K562 (cell line): Measurements from ENCODE around the gene ADGRB3. TPM values are rescaled to one million over a fixed set of nuclear protein-coding genes. Genes with fewer than 3 reads are reported as not detected.

Source experiments
- ATAC-seq: fragments of 200-7000 bp; cut with Tn5 transposase; 3 replicates; pipeline ENCODE4 v1.9.1; 2020; ENCODE audit warnings: moderate library complexity
- BruUV-seq: library from RNA; stranded (reverse); fragments of 400-500 nt; replicated peaks from 2 replicates; lab custom pipeline; 2021; lab: Mats Ljungman, UMichigan
- CTCF ChIA-PET: fragments of 300-600 bp; formaldehyde crosslinking; extraction: SDS; loops from one replicate; lab custom pipeline; 2021; ENCODE audit warnings: low intra/inter-chr PET ratio; lab: Yijun Ruan, JAX
- POLR2A ChIA-PET: fragments of 300-600, 350-650 bp; sonication (Branson Sonifier 250); formaldehyde crosslinking; extraction: SDS; loops from one replicate; lab custom pipeline; 2021; ENCODE audit warnings: antibody characterized with exemption, inconsistent platforms; lab: Yijun Ruan, JAX
- DNase-seq, 4 experiments: peaks; one replicate each; pipeline versions ENCODE4 v3.0.0 to v3.0.0-alpha.2; 2011 to 2018; ENCODE audit warnings: low spot score in 3 of 4, mixed read lengths in 3 of 4; ENCODE audit errors: extremely low read depth in 1 of 4
- FAIRE-seq: peaks from 2 replicates; lab custom pipeline; 2011; peaks lifted over from hg19 to GRCh38; lab: Jason Lieb, UNC
- H2AFZ ChIP-seq: 2 replicates; pipeline ENCODE4 v1.6.0; 2011; ENCODE audit warnings: low read depth, low read length, control low read depth, inconsistent platforms
- H3K27ac ChIP-seq: fragments of 200-600 bp; 3 replicates; pipeline ENCODE4 v1.8.0; 2011; ENCODE audit warnings: low read depth, mild to moderate bottlenecking, control low read depth, inconsistent platforms, low read length, moderate library complexity, mixed read lengths; ENCODE audit errors: extremely low read depth
- H3K27me3 ChIP-seq, 2 experiments: fragments of 300-600 bp in 1 of 2; 2 replicates in 1 of 2; 3 replicates in 1 of 2; pipeline versions ENCODE4 v1.6.0 to v1.8.0; 2011; ENCODE audit warnings: inconsistent platforms in 2 of 2, low read length in 2 of 2, mild to moderate bottlenecking in 1 of 2, mixed read lengths in 1 of 2, moderate library complexity in 1 of 2; ENCODE audit not compliant: control insufficient read depth in 2 of 2, insufficient read depth in 2 of 2
- H3K36me3 ChIP-seq: fragments of 300-600 bp; 3 replicates; pipeline ENCODE4 v1.8.0; 2011; ENCODE audit warnings: mild to moderate bottlenecking, low read length, inconsistent platforms; ENCODE audit not compliant: control insufficient read depth, insufficient read depth
- H3K4me1 ChIP-seq, 2 experiments: fragments of 200-600 bp in 1 of 2; replicated peaks in 1 of 2; 2 replicates in 1 of 2; 3 replicates in 1 of 2; pipeline versions ENCODE4 v1.5.1 to v1.8.0; 2011; ENCODE audit warnings: inconsistent platforms in 2 of 2, low read length in 2 of 2, mild to moderate bottlenecking in 1 of 2, mixed read lengths in 1 of 2, moderate library complexity in 1 of 2; ENCODE audit not compliant: control insufficient read depth in 2 of 2, insufficient read depth in 2 of 2
- H3K4me2 ChIP-seq: 2 replicates; pipeline ENCODE4 v1.6.1; 2011; ENCODE audit warnings: low read length, control low read depth, inconsistent platforms, mixed read lengths; ENCODE audit not compliant: insufficient read depth
- H3K4me3 ChIP-seq: fragments of 200-600 bp; sonication (generic), shearing (Covaris generic); 2 replicates; pipeline ENCODE4 v1.5.1; 2016; ENCODE audit warnings: control low read depth, inconsistent platforms
- H3K79me2 ChIP-seq: fragments of 200-600 bp; 3 replicates; pipeline ENCODE4 v1.8.0; 2011; ENCODE audit warnings: low read length, inconsistent platforms; ENCODE audit not compliant: control insufficient read depth, insufficient read depth
- H3K9ac ChIP-seq, 2 experiments: 2 replicates each; pipeline versions ENCODE4 v1.6.0 to v1.6.1; 2011; ENCODE audit warnings: low read depth in 2 of 2, low read length in 2 of 2, control low read depth in 1 of 2, inconsistent platforms in 1 of 2, mild to moderate bottlenecking in 1 of 2, mixed read lengths in 1 of 2; ENCODE audit not compliant: insufficient read depth in 1 of 2
- H3K9me1 ChIP-seq: one replicate; pipeline ENCODE4 v1.6.0; 2011; ENCODE audit warnings: inconsistent platforms, mild to moderate bottlenecking, low read length, moderate library complexity; ENCODE audit not compliant: control insufficient read depth, insufficient read depth
- H3K9me3 ChIP-seq: replicated peaks from 2 replicates; pipeline ENCODE4 v1.5.1; 2011; ENCODE audit warnings: low read depth, low read length, inconsistent platforms; ENCODE audit not compliant: control insufficient read depth, insufficient read depth
- H4K20me1 ChIP-seq: replicated peaks from 2 replicates; pipeline ENCODE4 v1.6.1; 2011; ENCODE audit warnings: low read length, inconsistent platforms, mixed read lengths; ENCODE audit not compliant: control insufficient read depth, insufficient read depth
- C11orf30 ChIP-seq: fragments of 450-650 bp; IDR thresholded peaks from 2 replicates; pipeline ENCODE4 v1.6.1; 2016; ENCODE audit warnings: low read depth, mild to moderate bottlenecking
- FOXK2 ChIP-seq, 2 experiments: fragments of 450-650 bp; IDR thresholded peaks in 1 of 2; conservative IDR thresholded peaks in 1 of 2; 2 replicates each; pipeline ENCODE4 v1.6.1; 2016; ENCODE audit warnings: low read depth in 2 of 2, mild to moderate bottlenecking in 1 of 2
- HNRNPL ChIP-seq: fragments of 200-400 bp; formaldehyde crosslinking; IDR thresholded peaks from 2 replicates; pipeline ENCODE4 v1.6.1; 2017; ENCODE audit warnings: low read depth, mild to moderate bottlenecking, low read length
- MAFG ChIP-seq: fragments of 450-650 bp; conservative IDR thresholded peaks from 2 replicates; pipeline ENCODE4 v1.6.1; 2016; ENCODE audit warnings: missing genetic modification characterization, missing compliant biosample characterization
- MNT ChIP-seq, 2 experiments: fragments of 450-650 bp; conservative IDR thresholded peaks; 2 replicates each; pipeline ENCODE4 v1.6.1; 2017; ENCODE audit warnings: mild to moderate bottlenecking in 2 of 2, moderate library complexity in 2 of 2
- RAD51 ChIP-seq: fragments of 450-650 bp; IDR thresholded peaks from 2 replicates; pipeline ENCODE4 v1.7.1; 2016; ENCODE audit warnings: low read depth, mild to moderate bottlenecking, borderline replicate concordance
- RBM14 ChIP-seq: fragments of 200-400 bp; formaldehyde crosslinking; IDR thresholded peaks from 2 replicates; pipeline ENCODE4 v1.6.1; 2018; ENCODE audit warnings: low read depth, mild to moderate bottlenecking, low read length, moderate library complexity, borderline replicate concordance; ENCODE audit not compliant: insufficient read depth
- SFPQ ChIP-seq: fragments of 200-400 bp; formaldehyde crosslinking; IDR thresholded peaks from 2 replicates; pipeline ENCODE4 v1.6.1; 2017; ENCODE audit warnings: mild to moderate bottlenecking, low read depth, low read length, moderate library complexity
- TEAD1 ChIP-seq, 2 experiments: fragments of 450-650 bp in 1 of 2; sonication (generic) in 1 of 2; formaldehyde crosslinking; IDR thresholded peaks; 2 replicates each; pipeline versions ENCODE4 v1.4.0 to v1.8.0; 2020 to 2022; ENCODE audit warnings: mild to moderate bottlenecking in 2 of 2, missing genetic modification reagents in 1 of 2
- WHSC1 ChIP-seq: IDR thresholded peaks from one replicate; pipeline ENCODE4 v1.6.1; 2012; ENCODE audit warnings: low read length, control low read depth, inconsistent platforms
- XRCC3 ChIP-seq: fragments of 450-650 bp; IDR thresholded peaks from 2 replicates; pipeline ENCODE4 v1.6.1; 2017; ENCODE audit warnings: mild to moderate bottlenecking, moderate library complexity
- ZBTB5 ChIP-seq: fragments of 450-650 bp; IDR thresholded peaks from 2 replicates; pipeline ENCODE4 v1.6.1; 2017; ENCODE audit warnings: antibody characterized with exemption
- ZNF316 ChIP-seq: fragments of 450-650 bp; IDR thresholded peaks from 2 replicates; pipeline ENCODE4 v1.6.1; 2016
- in situ Hi-C: fragments of 300-500 bp; cut with MboI; formaldehyde crosslinking; loops from 4 replicates; pipeline ENCODE4 v1.15.0; 2018; ENCODE audit warnings: inconsistent platforms, mixed read lengths
- intact Hi-C: fragments of 100-400 bp; cut with micrococcal nuclease; formaldehyde crosslinking; loops from 2 replicates; pipeline ENCODE4 v1.14.2; 2022
- polyA plus RNA-seq, 8 experiments: library from polyadenylated mRNA; depleted of rRNA in 4 of 8; stranded (reverse) in 5 of 8; unstranded in 3 of 8; fragments of >200 nt; fragmentation: Nextera tagmentation in 2 of 8; fragmentation: Illumina TruSeq in 1 of 8; extraction: Ambion mirVana in 2 of 8; extraction: Trizol in 1 of 8; gene quantifications; 2 replicates each; pipeline versions ENCODE4 v1.2.1 to v1.2.3, GENCODE V29; 2011 to 2014; ENCODE audit warnings: inconsistent platforms in 1 of 8, missing spikeins in 1 of 8
- total RNA-seq, 7 experiments: library from RNA; depleted of rRNA in 6 of 7; stranded (reverse); fragments of >200 nt in 6 of 7; fragmentation: Illumina TruSeq in 2 of 7; extraction: Trizol in 2 of 7; gene quantifications; 2 replicates each; pipeline versions ENCODE4 v1.2.1 to v1.2.3, GENCODE V29; 2011 to 2021; ENCODE audit warnings: low replicate concordance in 1 of 7

The ADGRB3 gene
- total and polyA plus RNA-seq, 9 of the 15 experiments (the other 6 are each of a cell fraction or from before 2014, with no cell fraction given), result 0.90 to 7.8 (median 2.4) TPM

GRCh38 chr6:69416776-69417175 is 781.7 kb downstream of the ADGRB3 start (continued):
- TF ChIP-seq MNT (conservative IDR thresholded peaks at IDR 0.05) (no peak), FOXK2 (conservative IDR thresholded peaks at IDR 0.05 in 1 of 2, IDR thresholded peaks at IDR 0.05 in 1 of 2; ENCODE audit: low read depth in 2 of 2) (no peak), ZBTB5 (no peak), HNRNPL (no peak), RBM14 (no peak)

- CTCF ChIA-PET, result no interaction called here
- no peaks in the 10 kb centered on the region for H3K79me2 ChIP-seq
- no peak overlapping the region for H2AFZ ChIP-seq
- DNase-seq, result no peak
- H3K27me3 ChIP-seq, result no peaks in the 10 kb centered on the region
- in situ Hi-C loops, result no loop called here
- no peaks in the 10 kb centered on the region for H3K9me1 ChIP-seq
- no peak for ATAC-seq
- H3K9me3 ChIP-seq, result no peaks in the 10 kb centered on the region
- no TSS peak for BruUV-seq
- FAIRE-seq, result no peak
- no peak overlapping the region for H3K27ac ChIP-seq
- H3K4me3 ChIP-seq, result no peak overlapping the region
- no peaks in the 10 kb centered on the region for H4K20me1 ChIP-seq
- no peak overlapping the region for H3K9ac ChIP-seq
- intact Hi-C loops, result no loop called here
- no peak overlapping the region for H3K4me2 ChIP-seq
- no peaks in the 10 kb centered on the region for H3K4me1 ChIP-seq
- POLR2A ChIA-PET, result no interaction called here
- H3K36me3 ChIP-seq, result no peaks in the 10 kb centered on the region
- no peak for TF ChIP-seq WHSC1
- no peak for TF ChIP-seq RAD51
- no peak for TF ChIP-seq XRCC3
- peak; percentile 79 for TF ChIP-seq MAFG (tag)
- TF ChIP-seq TEAD1 (CRISPR knock-in tag; IDR thresholded peaks at IDR 0.05), result no peak
- peak; percentile 92 for TF ChIP-seq ZNF316
- no peak for TF ChIP-seq SFPQ
- TF ChIP-seq C11orf30, result peak; percentile 85
Observed at GRCh38 chr6:69421269-69421668, 786.2 kb downstream of the ADGRB3 start.
